Immature natural killer cell (primary cell): ENCODE results near the gene ORAI3. TPM values are rescaled to one million over a fixed set of nuclear protein-coding genes. Genes with fewer than 3 reads are reported as not detected.
A peak's percentile ranks its signal among the peaks of the same experiment; 100 is the strongest.

Experiments
- DNase-seq, 3 donors: peaks; one replicate each; pipeline ENCODE4 v3.0.0; 2022; ENCODE audit warnings: mixed read lengths in 1 of 3
- H3K27ac Mint-ChIP-seq, 6 donors: one replicate each; pipeline ENCODE4 v1.8.0; 2020; ENCODE audit warnings: mixed read lengths in 6 of 6, mild to moderate bottlenecking in 5 of 6, inconsistent platforms in 4 of 6, moderate library complexity in 3 of 6
- H3K27me3 Mint-ChIP-seq, 3 donors: one replicate each; pipeline ENCODE4 v1.8.0; 2020 to 2021; ENCODE audit warnings: low read depth in 3 of 3, mild to moderate bottlenecking in 3 of 3, mixed read lengths in 3 of 3, moderate library complexity in 3 of 3, inconsistent platforms in 1 of 3
- H3K36me3 Mint-ChIP-seq, 3 donors: one replicate each; pipeline ENCODE4 v1.8.0; 2020; ENCODE audit warnings: mixed read lengths in 3 of 3, inconsistent platforms in 2 of 3, mild to moderate bottlenecking in 2 of 3
- H3K4me1 Mint-ChIP-seq, 2 donors: one replicate each; pipeline ENCODE4 v1.8.0; 2020; ENCODE audit warnings: inconsistent platforms in 2 of 2, mild to moderate bottlenecking in 2 of 2, mixed read lengths in 2 of 2, moderate library complexity in 1 of 2
- H3K4me3 Mint-ChIP-seq, 5 donors: one replicate each; pipeline ENCODE4 v1.8.0; 2020; ENCODE audit warnings: mild to moderate bottlenecking in 5 of 5, mixed read lengths in 5 of 5, inconsistent platforms in 3 of 5, moderate library complexity in 3 of 5
- H3K9me3 Mint-ChIP-seq, 6 donors: one replicate each; pipeline ENCODE4 v1.8.0; 2020; ENCODE audit warnings: mild to moderate bottlenecking in 6 of 6, mixed read lengths in 6 of 6, inconsistent platforms in 4 of 6, moderate library complexity in 3 of 6
- polyA plus RNA-seq, 3 donors: library from polyadenylated mRNA; unstranded; fragments of 300-500 nt; fragmentation: Illumina TruSeq; gene quantifications; one replicate each; pipeline ENCODE4 v1.2.3, GENCODE V29; 2021

Gene ORAI3
- polyA plus RNA-seq, 3 donors from 2014 or later, result 31.4 to 50.0 (median 40.3) TPM

DNA sequence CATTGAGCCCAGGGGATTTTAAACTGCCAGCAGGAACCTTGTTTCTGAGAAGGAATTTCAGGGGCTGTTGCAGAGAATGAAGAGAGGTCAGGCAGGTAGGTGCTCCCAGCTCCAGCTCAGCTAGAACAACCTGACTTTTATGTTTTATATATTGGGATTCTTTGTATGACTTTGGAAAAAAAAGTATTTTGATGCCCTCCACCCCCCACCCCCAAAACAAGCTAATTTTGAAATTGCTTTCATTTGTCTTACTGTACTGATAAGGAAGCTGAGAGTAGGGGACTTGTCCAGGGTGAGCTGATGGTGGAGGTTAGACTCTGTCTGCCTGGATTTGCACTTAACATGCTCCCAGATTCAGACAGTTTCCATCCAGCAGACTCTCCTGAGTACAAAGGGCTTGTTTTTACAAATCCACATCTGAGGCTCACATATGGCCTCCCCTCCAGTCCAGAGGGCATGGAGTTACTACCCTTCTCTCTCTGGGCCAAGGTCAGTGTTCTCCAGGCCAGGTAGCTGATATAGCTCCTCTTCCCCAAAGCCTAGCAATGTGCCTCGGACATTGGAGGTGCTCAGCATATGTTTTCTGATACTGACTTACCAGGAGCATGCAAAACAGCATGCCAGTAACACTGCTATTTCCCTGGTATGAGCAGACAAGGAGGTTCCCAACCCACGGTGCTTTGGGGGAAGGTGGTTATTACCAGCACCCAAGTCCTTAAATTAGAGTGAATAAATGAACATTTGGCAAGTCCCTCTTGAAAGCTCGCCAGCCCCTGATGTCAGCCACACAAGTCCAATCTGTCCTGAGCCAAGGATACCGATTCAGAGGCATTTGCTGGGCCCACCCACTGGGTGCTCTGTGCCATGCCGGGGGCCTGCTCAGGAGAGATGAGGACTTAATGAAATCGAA lies 50.2 kb downstream of the ORAI3 start:
- Mint-ChIP-seq H3K36me3 (no peaks in the 10 kb centered on the region), H3K4me3 (peak overlapping the region in 2 of 5 donors; percentile 2 to 4), H3K27me3 (peaks cover 3 to 12% (median 7%) of the 10 kb centered on the region in 3 donors), H3K9me3 (no peaks in the 10 kb centered on the region), H3K27ac (no peak overlapping the region), H3K4me1 (peaks cover 0 to 7% of the 10 kb centered on the region in 2 donors)
- no peak for DNase-seq

DNA sequence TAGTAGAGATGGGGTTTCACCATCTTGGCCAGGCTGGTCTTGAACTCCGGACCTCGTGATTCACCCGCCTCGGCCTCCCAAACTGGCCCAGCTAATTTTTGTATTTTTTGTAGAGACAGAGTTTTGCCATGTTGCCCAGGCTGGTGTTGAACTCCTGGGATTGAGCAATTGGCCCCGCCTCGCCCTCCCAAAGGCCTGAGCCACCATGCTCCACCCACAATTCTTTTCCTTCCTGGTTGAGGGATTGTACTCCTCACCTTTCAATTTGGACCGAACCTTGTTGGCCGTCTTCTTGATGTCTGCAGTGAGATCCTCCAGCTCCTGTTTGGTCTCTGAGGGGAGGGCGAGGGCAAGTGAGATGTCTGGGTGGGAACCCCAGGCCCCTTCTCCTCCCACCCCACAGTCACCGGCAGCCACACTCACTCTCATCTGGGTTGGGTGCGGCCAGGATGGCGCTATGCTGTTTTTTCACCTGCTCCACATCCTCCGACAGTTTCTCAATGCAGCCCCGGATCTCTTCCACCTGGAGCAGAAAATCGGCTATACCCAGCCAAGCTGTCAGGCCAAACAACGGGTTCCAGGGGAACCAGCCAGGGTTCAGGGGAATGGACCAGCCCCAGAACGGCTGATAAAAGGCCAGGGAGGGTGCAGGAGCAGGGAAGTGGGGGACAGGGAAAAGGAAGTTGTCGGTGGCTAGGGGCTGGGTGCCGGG lies 52.0 kb downstream of the ORAI3 start:
- Mint-ChIP-seq H3K27me3 (peaks cover 3 to 13% (median 7%) of the 10 kb centered on the region in 3 donors), H3K36me3 (no peaks in the 10 kb centered on the region), H3K4me1 (peaks cover 0 to 7% of the 10 kb centered on the region in 2 donors), H3K9me3 (no peaks in the 10 kb centered on the region), H3K27ac (no peak overlapping the region), H3K4me3 (no peak overlapping the region)
- no peak for DNase-seq

DNA sequence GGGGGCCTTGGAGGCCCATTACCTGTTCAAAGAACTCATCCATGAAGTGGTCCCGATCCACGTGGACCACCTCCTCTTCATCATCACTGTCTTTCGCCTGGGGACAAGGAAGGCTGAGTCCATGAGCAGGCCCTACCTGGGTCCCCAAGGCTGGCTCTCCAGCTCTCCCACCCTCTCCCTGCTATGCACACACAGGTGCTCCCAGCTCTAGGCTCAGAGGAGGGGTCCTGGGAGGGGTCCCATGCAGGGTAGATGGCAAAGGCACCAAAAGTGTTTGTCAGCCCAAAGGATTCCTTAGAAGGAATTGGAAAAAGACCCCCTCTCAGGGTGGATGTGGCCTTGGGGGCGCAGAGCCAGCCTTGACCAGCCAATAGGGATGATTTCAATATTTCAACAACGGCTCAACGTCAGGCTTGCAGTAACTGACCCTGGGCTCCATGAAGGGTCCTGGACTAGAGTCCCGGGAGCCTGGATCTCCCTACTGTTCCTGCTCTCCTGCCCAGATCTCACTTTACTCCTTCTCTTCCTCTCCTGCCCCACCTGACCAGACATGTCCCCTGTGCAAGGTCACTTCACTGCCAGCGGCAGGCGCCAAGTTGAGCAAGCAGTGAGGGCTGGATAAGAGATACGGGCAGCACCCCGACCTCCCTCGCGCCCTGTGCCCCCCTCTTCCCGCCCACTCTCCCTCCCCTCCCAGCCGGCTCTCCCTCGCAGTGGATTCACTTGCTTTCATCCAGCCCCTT lies 52.8 kb downstream of the ORAI3 start:
- no peak for DNase-seq
- Mint-ChIP-seq H3K9me3 (no peaks in the 10 kb centered on the region), H3K27me3 (peaks cover 3 to 9% (median 7%) of the 10 kb centered on the region in 3 donors), H3K36me3 (no peaks in the 10 kb centered on the region), H3K27ac (no peak overlapping the region), H3K4me3 (no peak overlapping the region), H3K4me1 (peaks cover 0 to 4% of the 10 kb centered on the region in 2 donors)

DNA sequence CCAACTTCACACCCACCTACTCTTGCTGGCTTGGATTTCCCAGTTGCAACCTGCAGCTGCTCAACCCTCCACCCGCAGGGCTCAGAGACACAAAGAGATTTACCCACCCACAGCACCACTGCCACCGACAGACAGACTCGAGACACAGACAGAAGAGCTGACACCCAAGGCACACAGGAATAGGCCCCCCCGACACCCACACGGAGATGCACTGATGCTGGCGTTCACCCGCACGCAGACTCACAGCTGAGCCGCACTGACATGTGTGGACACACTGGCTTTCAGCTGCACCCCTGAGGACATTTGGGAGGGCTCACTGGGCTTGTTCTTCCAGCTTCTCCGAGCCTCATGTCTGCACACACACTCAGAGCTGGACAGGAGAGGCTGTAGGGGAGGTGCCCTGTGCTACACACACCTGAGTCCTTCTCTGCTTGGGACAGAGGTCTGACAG lies 53.4 kb downstream of the ORAI3 start:
- Mint-ChIP-seq H3K27ac (no peak overlapping the region), H3K27me3 (peaks cover 3 to 9% (median 7%) of the 10 kb centered on the region in 3 donors), H3K9me3 (no peaks in the 10 kb centered on the region), H3K4me1 (no peaks in the 10 kb centered on the region), H3K36me3 (no peaks in the 10 kb centered on the region), H3K4me3 (no peak overlapping the region)
- no peak for DNase-seq

DNA sequence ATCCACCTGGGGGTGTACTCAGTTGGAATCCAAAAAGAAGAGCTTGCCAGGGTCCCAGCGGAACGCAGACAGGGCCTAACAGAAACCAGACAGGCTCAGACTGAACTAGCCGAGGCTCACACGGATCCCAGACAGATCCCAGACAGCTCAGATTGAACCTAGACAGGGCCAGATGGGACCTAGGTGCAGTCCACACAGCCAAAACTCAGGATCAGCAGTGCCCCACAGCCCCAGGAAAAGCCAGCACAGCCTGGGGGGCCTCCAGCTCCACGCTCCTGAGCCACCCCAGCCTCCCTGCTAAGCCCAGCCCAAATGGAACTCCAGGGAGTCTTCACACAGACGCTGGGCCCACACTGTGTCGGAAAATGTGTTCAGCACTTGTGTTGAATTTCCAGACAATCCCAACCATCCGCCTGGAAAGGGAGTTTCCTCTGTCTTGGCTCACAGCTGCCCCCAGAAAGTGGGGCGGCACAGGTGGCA lies 54.0 kb downstream of the ORAI3 start:
- no peaks in the 10 kb centered on the region for H3K4me1 Mint-ChIP-seq
- no peak overlapping the region for H3K27ac Mint-ChIP-seq
- no peaks in the 10 kb centered on the region for H3K36me3 Mint-ChIP-seq
- no peak overlapping the region for H3K4me3 Mint-ChIP-seq
- H3K27me3 Mint-ChIP-seq, result peaks cover 3 to 9% (median 6%) of the 10 kb centered on the region in 3 donors
- DNase-seq, result no peak
- no peaks in the 10 kb centered on the region for H3K9me3 Mint-ChIP-seq

DNA sequence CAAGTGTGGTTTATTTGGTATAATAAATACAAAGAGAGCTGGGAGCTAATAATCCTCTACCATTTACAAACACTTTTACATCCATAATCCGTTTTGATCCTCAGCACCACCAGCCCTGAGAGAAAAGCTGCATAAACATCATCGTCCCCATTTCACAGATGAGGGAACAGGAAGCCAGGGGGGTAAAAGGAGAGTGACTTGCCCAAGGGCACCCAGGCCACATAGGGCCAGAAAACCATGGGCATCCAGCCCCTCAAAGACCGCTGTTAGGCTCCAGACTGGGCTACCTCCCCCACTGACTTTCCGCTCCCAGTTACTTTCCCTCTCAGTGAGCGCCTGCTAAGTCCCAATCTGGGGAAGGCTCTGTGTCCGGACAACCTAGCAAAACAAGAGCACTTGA lies 54.9 kb downstream of the ORAI3 start:
- Mint-ChIP-seq H3K4me1 (no peaks in the 10 kb centered on the region), H3K9me3 (no peaks in the 10 kb centered on the region), H3K4me3 (no peak overlapping the region), H3K36me3 (no peaks in the 10 kb centered on the region), H3K27ac (no peak overlapping the region), H3K27me3 (peaks cover 3 to 9% (median 6%) of the 10 kb centered on the region in 3 donors)
- no peak for DNase-seq

Other genes with a start within 250 kb of the ORAI3 start
- gene SRCAP, start 249.9 kb upstream of the ORAI3 start, polyA plus RNA-seq, result 10 to 100 TPM in 1 of 3 donors, 1 to 10 TPM in 2; 1.9 to 38.9 (median 2.8) TPM
- gene PHKG2, start 200.6 kb upstream of the ORAI3 start, polyA plus RNA-seq, result 10 to 100 TPM; 49.2 to 91.0 (median 62.7) TPM
- gene CFAP119, start 187.0 kb upstream of the ORAI3 start, polyA plus RNA-seq, result 1 to 10 TPM in 1 of 3 donors, under 1 TPM in 1, not detected in 1; 0.76 to 1.0 TPM
- 10 to 100 TPM; 19.3 to 87.3 (median 24.6) TPM for gene RNF40, start 186.7 kb upstream of the ORAI3 start, polyA plus RNA-seq
- 1 to 10 TPM in 1 of 3 donors, under 1 TPM in 2; 0.09 to 1.1 (median 0.16) TPM for gene ZNF629, start 161.9 kb upstream of the ORAI3 start, polyA plus RNA-seq
- 10 to 100 TPM; 44.5 to 80.0 (median 60.7) TPM for gene BCL7C, start 55.0 kb upstream of the ORAI3 start, polyA plus RNA-seq
- gene CTF1, start 52.5 kb upstream of the ORAI3 start, polyA plus RNA-seq, result not detected
- 1 to 10 TPM in 1 of 3 donors, under 1 TPM in 2; 0.18 to 1.1 (median 0.22) TPM for gene FBXL19, start 25.5 kb upstream of the ORAI3 start, polyA plus RNA-seq
- gene SETD1A, start 8.7 kb downstream of the ORAI3 start, polyA plus RNA-seq, result 1 to 10 TPM in 2 of 3 donors, not detected in 1; 1.8 to 2.4 TPM
- gene HSD3B7, start 36.1 kb downstream of the ORAI3 start, polyA plus RNA-seq, result not detected
- not detected for gene STX1B, start 61.6 kb downstream of the ORAI3 start, polyA plus RNA-seq
- gene STX4, start 84.5 kb downstream of the ORAI3 start, polyA plus RNA-seq, result 10 to 100 TPM; 31.3 to 46.4 (median 33.3) TPM
- 10 to 100 TPM in 2 of 3 donors, 1 to 10 TPM in 1; 6.8 to 17.2 (median 10.1) TPM for gene ZNF668, start 125.2 kb downstream of the ORAI3 start, polyA plus RNA-seq
- gene ZNF646, start 125.4 kb downstream of the ORAI3 start, polyA plus RNA-seq, result 10 to 100 TPM in 1 of 3 donors, 1 to 10 TPM in 1, under 1 TPM in 1; 0.93 to 11.5 (median 2.5) TPM
- gene PRSS53, start 139.9 kb downstream of the ORAI3 start, polyA plus RNA-seq, result 1 to 10 TPM in 1 of 3 donors, under 1 TPM in 2; 0.27 to 1.4 (median 0.63) TPM
- 100 to 1,000 TPM; 114 to 164 (median 116) TPM for gene VKORC1, start 145.7 kb downstream of the ORAI3 start, polyA plus RNA-seq
- 10 to 100 TPM; 21.4 to 50.3 (median 30.1) TPM for gene BCKDK, start 159.3 kb downstream of the ORAI3 start, polyA plus RNA-seq
- gene KAT8, start 168.6 kb downstream of the ORAI3 start, polyA plus RNA-seq, result 10 to 100 TPM; 29.4 to 53.9 (median 32.6) TPM
- not detected for gene PRSS8, start 186.7 kb downstream of the ORAI3 start, polyA plus RNA-seq
- 1 to 10 TPM; 3.4 to 8.6 (median 6.9) TPM for gene PRSS36, start 201.0 kb downstream of the ORAI3 start, polyA plus RNA-seq
- gene FUS, start 231.1 kb downstream of the ORAI3 start, polyA plus RNA-seq, result 100 to 1,000 TPM in 1 of 3 donors, 10 to 100 TPM in 2; 73.4 to 169 (median 87.4) TPM